Endothelial cell of umbilical vein (primary cell): ENCODE results near the gene SLC6A16. TPM values are rescaled to one million over a fixed set of nuclear protein-coding genes. Genes with fewer than 3 reads are reported as not detected.

Experiments
- BruUV-seq: library from RNA; stranded (reverse); fragments of 400-500 nt; replicated peaks from 2 replicates; lab custom pipeline; 2021; lab: Mats Ljungman, UMichigan
- CTCF ChIA-PET: fragments of 300-600, 350-600 bp; sonication (Branson Sonifier 250); formaldehyde crosslinking; loops from one replicate; lab custom pipeline; 2021; ENCODE audit warnings: antibody characterized with exemption, inconsistent platforms; lab: Charles Lee
- POLR2A ChIA-PET: fragments of 300-600, 350-600 bp; sonication (Branson Sonifier 250); formaldehyde crosslinking; loops from one replicate; lab custom pipeline; 2021; ENCODE audit warnings: antibody characterized with exemption, inconsistent platforms; lab: Charles Lee
- DNase-seq: peaks from one replicate; pipeline ENCODE4 v3.0.0-alpha.2; 2011; ENCODE audit warnings: low read depth, low spot score
- FAIRE-seq: peaks from 2 replicates; lab custom pipeline; 2011; peaks lifted over from hg19 to GRCh38; lab: Jason Lieb, UNC
- H2AFZ ChIP-seq: 2 replicates; pipeline ENCODE4 v1.6.0; 2012; ENCODE audit warnings: low read depth, low read length, control low read depth, inconsistent platforms
- H3K27ac ChIP-seq: 2 replicates; pipeline ENCODE4 v1.5.1; 2011; ENCODE audit warnings: low read depth, mild to moderate bottlenecking, control low read depth, low read length, moderate library complexity; ENCODE audit not compliant: insufficient read depth
- H3K27me3 ChIP-seq, 2 experiments: 2 replicates each; pipeline versions ENCODE4 v1.6.0 to v1.6.1; 2011; ENCODE audit warnings: low read length in 2 of 2, mixed read lengths in 1 of 2; ENCODE audit not compliant: control insufficient read depth in 2 of 2, insufficient read depth in 2 of 2
- H3K36me3 ChIP-seq, 2 experiments: 2 replicates in 1 of 2; 3 replicates in 1 of 2; pipeline ENCODE4 v1.5.1; 2011; ENCODE audit warnings: low read length in 2 of 2, mild to moderate bottlenecking in 1 of 2, moderate library complexity in 1 of 2; ENCODE audit not compliant: control insufficient read depth in 2 of 2, insufficient read depth in 2 of 2; ENCODE audit errors: extremely low read depth in 1 of 2
- H3K4me1 ChIP-seq: 3 replicates; pipeline ENCODE4 v1.5.1; 2011; ENCODE audit warnings: mild to moderate bottlenecking, low read length; ENCODE audit not compliant: control insufficient read depth, insufficient read depth; ENCODE audit errors: extremely low read depth
- H3K4me2 ChIP-seq: 2 replicates; pipeline ENCODE4 v1.6.1; 2011; ENCODE audit warnings: low read length, control low read depth, mixed read lengths; ENCODE audit not compliant: insufficient read depth
- H3K4me3 ChIP-seq, 3 experiments: fragments of 200-600 bp in 1 of 3; sonication (generic), shearing (Covaris generic) in 1 of 3; replicated peaks in 1 of 3; 2 replicates each; pipeline ENCODE4 v1.5.1; 2011 to 2016; ENCODE audit warnings: control low read depth in 3 of 3, low read length in 3 of 3, mild to moderate bottlenecking in 2 of 3, inconsistent platforms in 1 of 3, low read depth in 1 of 3, moderate library complexity in 1 of 3; ENCODE audit not compliant: insufficient read depth in 1 of 3
- H3K79me2 ChIP-seq: 2 replicates; pipeline ENCODE4 v1.6.0; 2012; ENCODE audit warnings: low read length, inconsistent platforms; ENCODE audit not compliant: control insufficient read depth, insufficient read depth
- H3K9ac ChIP-seq: replicated peaks from 2 replicates; pipeline ENCODE3; 2011; ENCODE audit warnings: low read length, control low read depth; ENCODE audit not compliant: insufficient read depth; ENCODE audit errors: extremely low read depth
- H3K9me1 ChIP-seq: replicated peaks from 3 replicates; pipeline ENCODE4 v1.6.0; 2011; ENCODE audit warnings: mild to moderate bottlenecking, low read length; ENCODE audit not compliant: control insufficient read depth, insufficient read depth; ENCODE audit errors: extremely low read depth
- H3K9me3 ChIP-seq: replicated peaks from 2 replicates; pipeline ENCODE4 v1.5.1; 2012; ENCODE audit warnings: low read length, inconsistent platforms; ENCODE audit not compliant: control insufficient read depth, insufficient read depth
- H4K20me1 ChIP-seq: replicated peaks from 2 replicates; pipeline ENCODE3; 2011; ENCODE audit warnings: mild to moderate bottlenecking, low read length; ENCODE audit not compliant: control insufficient read depth, insufficient read depth; ENCODE audit errors: extremely low read depth
- CTCF ChIP-seq, 2 donors: IDR thresholded peaks; 1 replicate in 1 of 2; 2 replicates in 1 of 2; pipeline ENCODE4 v1.5.1; 2011; ENCODE audit warnings: low read length in 2 of 2, mild to moderate bottlenecking in 2 of 2, moderate library complexity in 2 of 2, control low read depth in 1 of 2, inconsistent platforms in 1 of 2, low read depth in 1 of 2; ENCODE audit not compliant: insufficient read depth in 1 of 2; ENCODE audit errors: extremely low read depth in 1 of 2
- EZH2 ChIP-seq: IDR thresholded peaks from 2 replicates; pipeline ENCODE4 v1.6.1; 2012; ENCODE audit warnings: borderline replicate concordance, low read depth, mild to moderate bottlenecking, moderate library complexity, low read length, inconsistent platforms; ENCODE audit not compliant: severe bottlenecking
- FOS ChIP-seq: IDR thresholded peaks from 2 replicates; pipeline ENCODE4 v1.6.1; 2011; ENCODE audit warnings: mild to moderate bottlenecking, low read length, moderate library complexity, borderline replicate concordance; ENCODE audit not compliant: insufficient read depth
- GATA2 ChIP-seq: IDR thresholded peaks from 2 replicates; pipeline ENCODE4 v1.7.0; 2011; ENCODE audit warnings: low read depth, mild to moderate bottlenecking, moderate library complexity, mixed read lengths, low read length; ENCODE audit not compliant: insufficient read length, insufficient read depth
- JUN ChIP-seq: IDR thresholded peaks from 2 replicates; pipeline ENCODE4 v1.6.1; 2011; ENCODE audit warnings: borderline replicate concordance, low read depth; ENCODE audit not compliant: insufficient read length, insufficient read depth
- MAX ChIP-seq: IDR thresholded peaks from 2 replicates; pipeline ENCODE4 v1.6.1; 2011; ENCODE audit not compliant: insufficient read depth, insufficient read length
- MYC ChIP-seq: IDR thresholded peaks from one replicate; pipeline ENCODE4 v1.6.1; 2011; ENCODE audit warnings: mild to moderate bottlenecking, low read depth, low read length
- POLR2A ChIP-seq: IDR thresholded peaks from 2 replicates; pipeline ENCODE4 v1.6.1; 2012; ENCODE audit warnings: low read depth, mild to moderate bottlenecking, control low read depth, low read length
- POLR2AphosphoS5 ChIP-seq: IDR thresholded peaks from 2 replicates; pipeline ENCODE4 v1.6.1; 2012; ENCODE audit warnings: low read depth, mild to moderate bottlenecking, control low read depth, low read length, moderate library complexity; ENCODE audit not compliant: insufficient read depth
- dilution Hi-C: fragments of 300-500 bp; cut with MboI; formaldehyde crosslinking; loops from one replicate; pipeline ENCODE4 v1.15.0; 2019; ENCODE audit warnings: low sequenced_read_pairs; ENCODE audit not compliant: extremely low pct_ligation_motif_present
- intact Hi-C: fragments of 100-400 bp; cut with micrococcal nuclease; formaldehyde crosslinking; loops from one replicate; pipeline ENCODE4 v1.10.0; 2022
- polyA plus RNA-seq, 4 experiments: library from polyadenylated mRNA; depleted of rRNA in 3 of 4; stranded (reverse) in 3 of 4; unstranded in 1 of 4; fragments of >200 nt; gene quantifications; 2 replicates each; pipeline versions ENCODE4 v1.2.1 to v1.2.3, GENCODE V29; 2011 to 2012; ENCODE audit warnings: missing spikeins in 1 of 4
- total RNA-seq: library from RNA; stranded (reverse); gene quantifications from 2 replicates; pipeline ENCODE4 v1.2.3, GENCODE V29; 2021

The SLC6A16 gene
- total and polyA plus RNA-seq, 2 donors (not counting 3 experiments of a cell fraction or from before 2014, with no cell fraction given) = 1.1 to 1.6 TPM

GRCh38 chr19:49362929-49363267 is 37.9 kb upstream of the SLC6A16 start:
- H3K9me3 ChIP-seq = no peaks in the 10 kb centered on the region
- no TSS peak for BruUV-seq
- peak overlapping the region; percentile 98 for H3K9ac ChIP-seq
- H3K36me3 ChIP-seq = peaks cover 3% of the 10 kb centered on the region in 2 experiments
- peak overlapping the region; percentile 83 to 97 (median 95) for H3K4me3 ChIP-seq
- H3K4me2 ChIP-seq = peak overlapping the region; percentile 82
- H3K79me2 ChIP-seq = peaks cover 33% of the 10 kb centered on the region
- no peaks in the 10 kb centered on the region for H3K27me3 ChIP-seq
- H2AFZ ChIP-seq = peak overlapping the region; percentile 60
- DNase-seq = no peak
- dilution Hi-C loops = no loop called here
- H3K4me1 ChIP-seq = peaks cover 13% of the 10 kb centered on the region
- no peaks in the 10 kb centered on the region for H4K20me1 ChIP-seq
- ChIA-PET POLR2A (interaction anchor here (0.8 to 1.0 kb wide), 2 partner anchors 13 to 17 kb away, joined by 3 read pairs; no protein-coding TSS in a partner anchor), CTCF (interaction anchor here (0.7 to 1.3 kb wide), 6 partner anchors 9 to 113 kb away, joined by 3 read pairs; partner anchors contain the start of gene SLC17A7)
- intact Hi-C loops = loop anchor here (1.0 to 2.0 kb wide), 2 partner anchors 30 to 80 kb away; no protein-coding TSS in a partner anchor
- TF ChIP-seq GATA2 = no peak
- no peak for TF ChIP-seq FOS
- no peak for TF ChIP-seq JUN
- no peak for TF ChIP-seq MAX
- TF ChIP-seq MYC = no peak
- no peak for TF ChIP-seq CTCF (IDR thresholded peaks at IDR 0.05; ENCODE audit: extremely low read depth in 1 of 2, insufficient read depth in 1 of 2, low read depth in 1 of 2, low read length in 2 of 2)
- TF ChIP-seq POLR2A = no peak
- no peak for TF ChIP-seq EZH2
- no peak for TF ChIP-seq POLR2AphosphoS5
- no peaks in the 10 kb centered on the region for H3K9me1 ChIP-seq
- peak overlapping the region; percentile 91 for H3K27ac ChIP-seq
- FAIRE-seq = no peak
